ENCODE results near the gene TEX54.
A peak's percentile ranks its signal among the peaks of the same experiment; 100 is the strongest.

GRCh38 chr11:62788991-62789390, 43.6 kb downstream of the TEX54 start:
- peak in 1 of 3 experiments; percentile 6 for TF ChIP-seq CTCF (optimal IDR thresholded peaks at IDR 0.05 in 1 of 3, IDR thresholded peaks at IDR 0.05 in 1 of 3, conservative IDR thresholded peaks at IDR 0.05 in 1 of 3; ENCODE audit: extremely low read depth in 1 of 3, insufficient read depth in 2 of 3, low read length in 3 of 3)
- TF ChIP-seq EZH2 (IDR thresholded peaks at IDR 0.05; ENCODE audit: low read length), result no peak
